ENCODE measurements around the gene NPIPB12.
A peak's percentile ranks its signal among the peaks of the same experiment; 100 is the strongest.
"Not testable (repeated sequence)": the region's sequence is repeated elsewhere in the genome, so short reads cannot be mapped to it uniquely, and the experiment has no call there.

Gene NPIPB12

GRCh38 chr16:29506308-29506707 is at the start of gene NPIPB12:
Gene NPIPB12, minus strand, starts transcription at chr16:29506408.
- not testable (repeated sequence) for DNase-seq

DNA sequence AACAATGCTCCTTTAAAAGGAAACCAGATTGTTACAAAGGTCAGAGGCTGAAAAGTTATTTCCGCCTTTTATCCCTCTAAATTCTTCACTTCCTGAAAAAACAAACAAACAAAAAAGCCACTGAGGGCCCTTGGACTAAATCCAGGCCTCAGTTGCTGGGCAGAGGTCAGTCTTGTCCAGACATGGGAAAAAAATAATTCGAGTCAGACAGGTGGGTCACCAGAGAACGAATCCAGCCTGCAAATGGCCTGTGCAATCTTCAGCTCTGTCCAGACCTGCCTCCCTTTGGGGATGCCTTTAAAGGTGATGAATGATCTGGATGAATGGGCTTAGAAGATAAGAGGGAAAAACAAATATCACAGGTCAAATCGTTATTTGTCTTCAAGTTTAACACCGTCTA is 15.3 kb upstream of the NPIPB12 start:
- not testable (repeated sequence) for DNase-seq

DNA sequence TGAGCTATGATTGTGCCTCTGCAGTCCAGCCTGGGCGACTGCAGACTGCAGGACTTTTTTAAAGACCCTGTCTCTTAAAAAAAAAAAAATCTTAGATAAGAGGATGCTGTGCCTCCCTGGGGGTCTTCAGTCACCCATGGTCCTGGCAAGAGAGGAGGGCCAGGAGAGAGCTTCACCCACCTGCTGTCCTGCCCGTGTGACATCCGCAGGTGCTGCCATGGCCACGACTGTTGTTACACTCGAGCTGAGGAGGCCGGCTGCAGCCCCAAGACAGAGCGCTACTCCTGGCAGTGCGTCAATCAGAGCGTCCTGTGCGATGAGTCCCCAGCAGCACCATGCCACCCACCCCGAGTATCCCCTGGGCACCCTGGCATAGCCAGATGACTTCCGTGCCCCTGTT is 23.9 kb downstream of the NPIPB12 start:
- peak; percentile 46 for DNase-seq

DNA sequence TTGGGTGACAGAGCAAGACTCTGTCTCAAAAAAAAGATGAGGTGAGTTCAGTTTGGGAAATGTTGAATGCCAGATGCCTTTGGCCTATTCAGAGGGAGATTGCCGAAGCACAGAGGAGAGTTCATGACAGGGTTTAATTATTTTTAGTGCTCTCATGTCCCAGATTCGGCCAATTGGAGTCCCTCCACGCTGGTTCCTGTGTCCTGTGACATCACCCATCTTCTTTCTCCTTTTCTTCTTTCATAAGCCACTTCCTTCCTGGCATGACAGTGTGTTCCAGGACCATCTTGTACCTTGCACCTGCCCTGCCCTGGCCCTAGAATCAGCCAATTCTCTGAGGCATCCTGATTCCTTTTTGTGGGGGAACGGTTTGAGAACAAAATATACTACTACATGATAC is 34.1 kb downstream of the NPIPB12 start:
- not testable (repeated sequence) for DNase-seq

- DNase-seq = peak; percentile 63
These were observed 36.5 kb downstream of the NPIPB12 start for GRCh38 chr16:29469660-29470059.

DNA sequence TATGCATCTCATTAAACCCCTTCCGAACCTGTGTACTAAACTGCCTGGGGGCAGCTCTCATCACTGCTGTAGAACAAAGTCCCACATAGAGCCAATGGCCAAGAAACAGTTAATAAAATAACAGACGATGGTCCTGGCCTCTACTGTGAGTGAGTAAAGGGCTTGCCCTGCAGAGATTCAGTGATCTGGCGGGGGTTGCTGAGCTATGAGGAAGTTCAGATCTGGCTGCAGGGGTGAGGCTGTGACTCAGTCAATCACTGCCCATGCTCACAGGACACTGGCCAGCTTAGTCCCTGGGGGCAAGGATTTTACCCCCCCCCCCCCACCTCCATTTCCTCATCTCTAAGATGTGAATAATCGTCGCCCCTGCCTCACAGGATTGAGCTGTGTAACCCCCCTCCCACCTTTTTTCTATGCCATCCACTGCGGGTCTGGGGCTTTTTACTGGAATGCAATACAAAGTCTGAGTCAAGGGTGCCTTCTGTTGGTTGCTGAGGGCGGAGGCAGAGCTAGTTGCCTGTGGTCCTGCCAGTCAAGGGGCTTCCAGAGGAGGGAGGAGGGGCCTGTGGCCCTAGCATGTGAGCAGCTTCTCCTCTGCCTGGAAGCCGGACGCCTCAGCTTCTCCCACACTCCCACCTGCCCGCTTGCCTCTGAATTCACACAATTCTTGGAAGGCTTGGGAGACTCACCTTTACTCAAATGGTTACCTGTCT is 38.4 kb downstream of the NPIPB12 start:
- DNase-seq = not testable (repeated sequence)

DNA sequence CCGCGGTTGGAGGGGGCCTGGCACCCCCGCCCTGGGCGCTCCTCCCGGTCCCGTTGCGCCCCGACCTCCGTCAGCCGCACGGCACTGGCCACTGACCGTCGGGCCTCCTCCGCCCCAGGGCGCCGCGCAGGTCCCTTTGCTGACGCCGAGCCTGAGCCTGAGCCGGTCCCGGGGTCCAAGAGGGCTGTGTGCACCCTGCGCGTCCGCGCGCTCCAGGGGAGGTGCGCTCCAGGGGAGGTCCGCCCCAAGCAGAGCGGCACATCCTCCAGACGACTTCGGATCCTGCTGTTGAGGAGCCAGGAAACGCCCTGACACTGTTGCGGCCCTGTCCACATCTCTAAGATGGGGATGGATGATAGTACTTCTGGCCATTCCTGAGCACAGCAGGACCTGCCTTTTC is 39.3 kb downstream of the NPIPB12 start:
- DNase-seq = not testable (repeated sequence)

DNA sequence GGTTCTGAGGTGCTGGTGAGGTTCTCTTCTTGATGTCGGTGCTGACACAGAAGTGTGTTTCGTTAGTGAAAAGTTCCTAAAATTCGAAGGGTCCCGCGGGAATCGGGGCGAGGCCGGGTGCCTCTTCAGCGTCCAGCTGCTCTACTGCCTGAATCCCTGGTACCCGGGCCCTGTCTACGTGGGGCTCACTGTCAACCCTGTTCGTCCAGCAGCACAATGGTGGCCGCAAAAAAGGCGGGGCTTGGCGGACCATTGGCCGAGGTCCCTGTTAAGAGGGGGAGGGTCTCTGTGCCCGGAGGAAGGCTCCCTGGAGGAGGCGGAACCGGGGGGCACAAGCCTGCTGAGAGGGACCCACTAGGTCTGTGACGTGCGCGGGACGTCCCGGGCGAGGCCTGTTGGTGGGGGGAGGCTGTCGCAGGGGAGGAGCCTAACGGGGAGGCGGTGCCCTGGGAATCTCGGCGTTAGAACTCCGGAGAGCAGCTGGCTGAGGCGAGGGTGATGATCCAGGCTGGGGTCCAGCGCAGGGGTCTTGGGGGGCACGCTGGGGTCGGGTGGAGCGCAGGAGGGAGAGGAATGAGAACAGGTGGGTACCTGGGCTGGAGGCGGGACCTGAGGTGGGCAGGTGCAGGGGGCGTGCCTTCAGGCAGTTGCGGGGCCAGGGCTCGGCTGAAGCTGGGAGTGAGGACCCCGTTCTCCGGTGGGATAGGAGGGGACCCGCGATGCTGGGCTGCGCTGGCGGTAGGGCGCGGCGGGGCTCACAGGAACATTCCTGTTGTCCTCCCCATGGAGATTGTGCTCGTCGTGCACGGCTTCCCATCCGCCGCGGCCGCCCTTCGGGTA is 40.0 kb downstream of the NPIPB12 start:
- DNase-seq = not testable (repeated sequence)

DNA sequence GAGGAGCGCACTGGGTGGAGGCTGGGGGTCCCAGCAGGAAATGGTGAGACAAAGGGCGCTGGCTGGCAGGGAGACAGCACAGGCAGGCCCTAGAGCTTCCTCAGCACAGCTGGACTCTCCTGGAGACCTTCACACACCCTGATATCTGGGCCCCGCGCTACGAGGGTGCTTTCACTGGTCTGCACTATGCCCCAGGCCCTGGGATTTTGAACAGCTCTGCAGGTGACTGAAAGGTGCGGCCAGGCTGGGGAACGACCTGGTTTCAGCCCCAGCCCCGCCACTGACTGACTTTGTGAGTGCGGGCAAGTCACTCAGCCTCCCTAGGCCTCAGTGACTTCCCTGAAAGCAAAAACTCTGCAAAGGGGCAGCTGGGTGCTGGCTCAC is 45.6 kb downstream of the NPIPB12 start:
- not testable (repeated sequence) for DNase-seq

DNA sequence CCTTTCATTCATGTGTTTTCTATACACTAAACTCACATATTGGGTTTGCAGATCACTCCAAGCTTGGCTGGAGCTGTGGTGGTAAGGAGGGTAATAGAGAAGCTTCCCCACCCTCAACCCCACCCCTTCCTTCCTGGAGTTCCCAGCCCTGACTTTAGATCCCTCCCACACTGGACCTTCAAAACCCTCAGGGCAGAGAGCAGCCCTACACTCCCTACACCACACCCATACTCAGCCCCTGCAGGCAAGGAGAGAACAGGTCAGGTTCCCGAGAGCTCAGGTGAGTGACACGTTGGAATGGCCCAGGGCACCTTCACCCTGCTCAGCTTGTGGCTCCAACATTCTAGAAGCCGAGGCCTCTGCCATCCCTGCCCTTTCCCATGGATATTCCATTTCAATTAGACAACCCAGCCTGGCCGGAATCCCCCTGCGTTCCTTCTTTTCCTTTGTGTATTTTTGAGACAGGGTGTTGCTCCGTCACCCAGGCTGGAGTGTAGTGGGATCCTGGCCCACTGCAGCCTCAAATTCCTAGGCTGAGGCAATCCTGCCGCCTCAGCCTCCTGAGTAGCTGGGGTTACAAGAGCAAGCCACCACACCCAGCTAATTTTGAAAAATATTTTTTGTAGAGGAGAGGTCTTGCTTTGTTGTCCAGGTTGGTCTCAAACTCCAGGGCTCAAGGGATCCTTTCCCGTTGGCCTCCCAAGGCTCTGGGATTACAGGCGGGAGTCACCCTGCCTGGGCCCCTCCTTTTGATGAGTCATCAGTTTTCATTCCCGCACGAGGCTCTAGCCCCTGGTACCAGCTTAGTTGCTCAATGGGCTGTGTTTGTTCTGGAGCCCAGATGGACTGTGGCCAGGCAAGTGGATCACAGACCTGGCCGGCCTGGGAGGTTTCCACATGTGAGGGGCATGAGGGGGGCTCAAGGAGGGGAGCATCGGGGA is 46.2 kb downstream of the NPIPB12 start, which contains the start of gene SULT1A4:
SULT1A4 (plus strand) TSS at position 208 of the 941 bp plus-strand sequence. CDS start 1,473 bp downstream, outside the sequence.
- not testable (repeated sequence) for DNase-seq

DNA sequence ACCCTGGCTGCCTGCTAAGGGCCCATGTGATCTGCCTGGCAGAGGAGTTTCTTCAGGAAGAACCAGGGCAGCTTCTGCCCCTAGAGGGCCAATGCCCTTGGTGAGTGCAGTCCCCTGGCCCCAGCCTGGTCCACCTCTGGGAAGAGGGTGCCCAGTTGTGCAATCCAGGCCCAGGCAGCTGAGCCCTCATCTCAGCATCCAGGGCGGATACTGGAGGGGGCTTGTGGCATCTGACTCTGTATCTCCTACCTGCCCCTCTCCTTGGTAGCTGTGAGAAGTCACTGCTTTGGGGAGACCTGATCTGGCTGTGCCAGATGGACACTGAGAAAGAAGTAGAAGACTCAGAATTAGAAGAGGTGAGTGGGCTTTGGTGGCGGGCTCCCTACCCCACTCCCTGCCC is 48.5 kb downstream of the NPIPB12 start:
- peak; percentile 49 for DNase-seq

DNA sequence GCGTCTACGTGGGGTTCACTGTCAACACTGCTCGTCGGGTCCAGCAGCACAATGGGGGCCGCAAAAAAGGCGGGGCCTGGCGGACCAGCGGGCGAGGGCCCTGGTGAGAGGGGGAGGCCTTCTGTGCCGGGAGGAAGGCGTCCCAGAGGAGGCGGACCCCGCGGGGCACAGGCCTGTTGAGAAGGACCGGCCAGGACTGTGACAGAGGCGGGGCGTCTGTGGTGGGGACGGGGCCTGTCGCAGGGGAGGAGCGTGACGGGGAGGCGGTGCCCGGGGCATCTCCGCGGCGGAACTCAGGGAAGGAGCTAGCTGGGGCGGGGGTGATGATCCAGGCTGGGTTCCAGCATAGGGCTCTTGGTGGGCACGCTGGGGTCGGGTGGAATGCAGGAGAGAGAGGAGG is 51.4 kb downstream of the NPIPB12 start:
- DNase-seq = not testable (repeated sequence)

GRCh38 chr16:29454269-29454668 is 51.9 kb downstream of the NPIPB12 start, which contains the start of the genes BOLA2 and SLX1B:
Gene BOLA2, minus strand, starts transcription at chr16:29454351. Its CDS starts 98 bp downstream, at chr16:29454253.
Gene SLX1B, plus strand, starts transcription at chr16:29454533.
- DNase-seq = not testable (repeated sequence)

DNA sequence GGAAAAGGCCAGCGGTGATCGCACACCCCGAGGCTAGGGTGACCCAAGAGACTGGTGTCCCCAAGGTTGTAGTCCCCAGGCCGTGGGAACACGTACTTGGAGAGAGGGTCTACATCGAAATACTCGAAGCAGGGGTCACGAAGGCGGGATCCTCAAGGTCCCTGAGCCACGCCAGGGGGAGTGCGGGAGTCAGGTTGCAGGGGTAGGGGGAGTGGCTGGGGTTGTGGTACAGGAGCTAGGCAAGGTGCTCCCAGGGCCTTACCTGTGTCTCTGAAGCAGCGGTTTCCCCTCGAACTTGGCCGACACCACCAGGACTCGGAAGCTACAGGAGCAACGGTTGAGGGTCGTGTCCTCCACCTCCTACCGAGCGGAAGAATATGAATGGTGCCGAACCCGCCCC is 52.5 kb downstream of the NPIPB12 start:
- not testable (repeated sequence) for DNase-seq
